GM12801 (cell line): ENCODE data around the gene SLC32A1.

ENCODE experiments used
- TF ChIP-seq, protein P1 (sequence below): IDR thresholded peaks from one replicate; pipeline ENCODE4 v1.5.1; 2011; ENCODE audit warnings: control low read depth; ENCODE audit not compliant: insufficient read length; ENCODE audit errors: extremely low read depth

The SLC32A1 gene

GRCh38 chr20:38757145-38757775 lies 33.0 kb downstream of the SLC32A1 start:
- TF ChIP-seq, protein P1, sequence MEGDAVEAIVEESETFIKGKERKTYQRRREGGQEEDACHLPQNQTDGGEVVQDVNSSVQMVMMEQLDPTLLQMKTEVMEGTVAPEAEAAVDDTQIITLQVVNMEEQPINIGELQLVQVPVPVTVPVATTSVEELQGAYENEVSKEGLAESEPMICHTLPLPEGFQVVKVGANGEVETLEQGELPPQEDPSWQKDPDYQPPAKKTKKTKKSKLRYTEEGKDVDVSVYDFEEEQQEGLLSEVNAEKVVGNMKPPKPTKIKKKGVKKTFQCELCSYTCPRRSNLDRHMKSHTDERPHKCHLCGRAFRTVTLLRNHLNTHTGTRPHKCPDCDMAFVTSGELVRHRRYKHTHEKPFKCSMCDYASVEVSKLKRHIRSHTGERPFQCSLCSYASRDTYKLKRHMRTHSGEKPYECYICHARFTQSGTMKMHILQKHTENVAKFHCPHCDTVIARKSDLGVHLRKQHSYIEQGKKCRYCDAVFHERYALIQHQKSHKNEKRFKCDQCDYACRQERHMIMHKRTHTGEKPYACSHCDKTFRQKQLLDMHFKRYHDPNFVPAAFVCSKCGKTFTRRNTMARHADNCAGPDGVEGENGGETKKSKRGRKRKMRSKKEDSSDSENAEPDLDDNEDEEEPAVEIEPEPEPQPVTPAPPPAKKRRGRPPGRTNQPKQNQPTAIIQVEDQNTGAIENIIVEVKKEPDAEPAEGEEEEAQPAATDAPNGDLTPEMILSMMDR, result no peak

DNA sequence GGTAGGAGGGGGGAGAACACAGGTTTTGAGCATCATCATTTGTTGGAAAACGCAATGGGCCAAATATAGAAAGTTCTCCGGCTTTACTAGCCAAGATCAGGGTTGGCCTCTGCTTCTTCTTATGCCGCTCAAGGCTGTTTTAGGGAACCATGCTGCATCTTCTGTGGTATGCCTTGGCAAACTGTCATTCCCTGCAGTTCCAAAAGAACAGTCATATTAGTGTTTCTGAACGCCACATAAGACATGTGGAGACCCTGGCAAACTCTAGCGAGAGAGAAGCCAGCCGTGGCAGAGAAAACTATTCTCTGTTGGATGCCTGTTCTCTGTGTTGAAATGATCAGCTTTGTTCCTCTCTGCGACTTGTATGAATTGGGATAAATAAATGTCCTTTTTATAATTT lies 34.8 kb downstream of the SLC32A1 start:
- TF ChIP-seq, protein P1, result no peak

GRCh38 chr20:38760978-38761377 lies 36.7 kb downstream of the SLC32A1 start:
- TF ChIP-seq, protein P1, result no peak

DNA sequence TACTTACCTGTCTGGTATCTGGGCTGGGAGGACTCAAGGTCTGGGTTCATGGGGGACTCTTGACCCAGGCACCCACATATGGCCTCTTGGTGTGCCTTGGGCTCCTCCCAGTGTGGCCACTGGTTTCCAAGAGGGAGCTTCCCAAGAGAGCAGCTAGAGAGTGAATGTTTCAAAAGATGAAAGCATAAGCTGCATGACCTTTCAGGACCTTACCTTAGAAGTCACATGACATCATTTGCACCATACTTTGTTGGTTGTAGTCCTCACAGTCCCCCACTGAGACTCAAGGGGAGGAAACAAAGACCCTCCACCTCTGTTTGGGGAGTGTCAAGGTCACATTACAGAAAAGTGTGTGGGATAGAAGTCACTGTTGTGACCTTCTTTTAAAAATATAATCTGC lies 37.9 kb downstream of the SLC32A1 start:
- TF ChIP-seq, protein P1, result no peak

- TF ChIP-seq, protein P1, result no peak
These were observed 39.3 kb downstream of the SLC32A1 start for GRCh38 chr20:38763616-38764015.

- TF ChIP-seq, protein P1, result no peak
These were observed 40.5 kb downstream of the SLC32A1 start for GRCh38 chr20:38764567-38765318.

GRCh38 chr20:38766071-38766470 lies 41.8 kb downstream of the SLC32A1 start:
- TF ChIP-seq, protein P1, result no peak
